Right atrium auricular region (tissue), 2 donors: ENCODE measurements around the gene CEP120. TPM values are rescaled to one million over a fixed set of nuclear protein-coding genes. Genes with fewer than 3 reads are reported as not detected.
"Not testable (repeated sequence)": the region's sequence is repeated elsewhere in the genome, so short reads cannot be mapped to it uniquely, and the experiment has no call there.

Experiments used
- DNase-seq: peaks from one replicate; pipeline ENCODE4 v3.0.0-alpha.2; 2019; ENCODE audit warnings: low spot score
- H3K27ac ChIP-seq, 2 donors: fragments of 200-600 bp; sonication (generic); 1 replicate in 1 of 2; 2 replicates in 1 of 2; pipeline ENCODE4 v1.5.1; 2016 to 2019
- H3K27me3 ChIP-seq, 2 donors: fragments of 200-600 bp; sonication (generic); one replicate each; pipeline versions ENCODE4 v1.5.1 to v1.6.0; 2017 to 2019
- H3K36me3 ChIP-seq: fragments of 200-600 bp; sonication (generic); one replicate; pipeline ENCODE4 v1.5.1; 2016
- H3K4me1 ChIP-seq, 2 donors: fragments of 200-600 bp; sonication (generic); one replicate each; pipeline versions ENCODE4 v1.5.1 to v1.6.0; 2017 to 2019
- H3K4me3 ChIP-seq, 2 donors: fragments of 200-600 bp; sonication (generic); 1 replicate in 1 of 2; 2 replicates in 1 of 2; pipeline ENCODE4 v1.5.1; 2017 to 2019; ENCODE audit warnings: mild to moderate bottlenecking in 1 of 2, moderate library complexity in 1 of 2
- H3K9me3 ChIP-seq, 2 donors: fragments of 200-600 bp; sonication (generic); one replicate each; pipeline ENCODE4 v1.5.1; 2019
- total RNA-seq, 2 donors: library from RNA; depleted of rRNA; stranded (reverse); fragments of >200 nt; gene quantifications; one replicate each; pipeline ENCODE4 v1.1.0, GENCODE V29; 2016
- TF ChIP-seq, protein P1 (sequence below), 2 donors: fragments of 200-600 bp; sonication (generic); IDR thresholded peaks; one replicate each; pipeline ENCODE4 v1.5.1; 2019; ENCODE audit warnings: antibody characterized with exemption in 2 of 2

The CEP120 gene
- total RNA-seq = 10 to 100 TPM; 11.1 to 11.8 TPM

DNA sequence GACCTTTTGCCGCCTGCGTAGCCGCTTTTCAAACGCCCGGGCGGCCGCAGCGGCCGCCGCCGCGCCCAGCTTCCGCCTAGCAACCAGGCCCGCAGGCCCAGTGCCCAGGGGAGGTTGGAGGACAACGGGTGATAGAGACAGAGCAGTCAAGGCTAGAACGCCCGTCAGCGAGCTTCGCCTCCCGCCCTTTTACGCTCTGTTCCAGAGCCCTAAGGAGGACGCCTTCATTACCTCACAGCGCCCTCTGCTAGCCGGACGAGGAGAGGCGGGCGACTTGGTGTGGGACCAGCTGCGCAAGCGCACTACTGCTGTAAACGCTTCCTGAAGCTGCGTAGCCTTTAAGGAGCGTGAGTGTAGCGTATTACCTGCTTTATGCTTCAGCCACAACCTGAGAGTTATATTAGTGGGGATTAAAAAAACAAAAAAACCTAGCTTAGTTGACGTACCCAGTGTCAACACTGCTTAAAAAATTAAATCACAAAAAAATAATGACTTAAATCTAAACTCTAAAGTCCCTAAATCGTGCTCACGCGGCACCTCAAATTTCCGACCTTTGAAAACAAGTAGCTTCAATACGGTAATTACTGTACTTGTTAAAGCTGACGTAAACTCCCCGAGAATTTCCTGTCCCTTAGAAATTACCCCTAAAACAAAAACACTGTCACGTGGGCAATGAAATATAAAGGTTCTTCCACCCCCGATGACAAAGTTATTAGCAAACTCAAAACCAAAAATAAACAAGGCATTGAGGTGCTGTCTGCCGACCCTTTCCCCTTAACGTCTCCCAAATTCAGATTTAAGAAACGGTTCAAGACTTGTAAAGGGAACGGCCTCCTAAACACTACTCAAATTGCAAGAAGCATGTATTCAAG, at the start of gene CEP120:
Gene CEP120 (minus strand): TSS at position 126 of the 872 bp plus-strand sequence. CDS start 405 bp downstream, outside the sequence.
- Histone ChIP-seq H3K36me3 (no peaks in the 10 kb centered on the region), H3K9me3 (no peaks in the 10 kb centered on the region), H3K27me3 (no peaks in the 10 kb centered on the region), H3K27ac (peak within 1 kb of the TSS; percentile 87 to 89), H3K4me1 (peaks cover 0 to 12% of the 10 kb centered on the region in 2 donors), H3K4me3 (peak within 1 kb of the TSS; percentile 63 to 79)
- TF ChIP-seq, protein P1, sequence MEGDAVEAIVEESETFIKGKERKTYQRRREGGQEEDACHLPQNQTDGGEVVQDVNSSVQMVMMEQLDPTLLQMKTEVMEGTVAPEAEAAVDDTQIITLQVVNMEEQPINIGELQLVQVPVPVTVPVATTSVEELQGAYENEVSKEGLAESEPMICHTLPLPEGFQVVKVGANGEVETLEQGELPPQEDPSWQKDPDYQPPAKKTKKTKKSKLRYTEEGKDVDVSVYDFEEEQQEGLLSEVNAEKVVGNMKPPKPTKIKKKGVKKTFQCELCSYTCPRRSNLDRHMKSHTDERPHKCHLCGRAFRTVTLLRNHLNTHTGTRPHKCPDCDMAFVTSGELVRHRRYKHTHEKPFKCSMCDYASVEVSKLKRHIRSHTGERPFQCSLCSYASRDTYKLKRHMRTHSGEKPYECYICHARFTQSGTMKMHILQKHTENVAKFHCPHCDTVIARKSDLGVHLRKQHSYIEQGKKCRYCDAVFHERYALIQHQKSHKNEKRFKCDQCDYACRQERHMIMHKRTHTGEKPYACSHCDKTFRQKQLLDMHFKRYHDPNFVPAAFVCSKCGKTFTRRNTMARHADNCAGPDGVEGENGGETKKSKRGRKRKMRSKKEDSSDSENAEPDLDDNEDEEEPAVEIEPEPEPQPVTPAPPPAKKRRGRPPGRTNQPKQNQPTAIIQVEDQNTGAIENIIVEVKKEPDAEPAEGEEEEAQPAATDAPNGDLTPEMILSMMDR (IDR thresholded peaks at IDR 0.05) = peak; percentile 67 to 82
- peak; percentile 97 for DNase-seq

DNA sequence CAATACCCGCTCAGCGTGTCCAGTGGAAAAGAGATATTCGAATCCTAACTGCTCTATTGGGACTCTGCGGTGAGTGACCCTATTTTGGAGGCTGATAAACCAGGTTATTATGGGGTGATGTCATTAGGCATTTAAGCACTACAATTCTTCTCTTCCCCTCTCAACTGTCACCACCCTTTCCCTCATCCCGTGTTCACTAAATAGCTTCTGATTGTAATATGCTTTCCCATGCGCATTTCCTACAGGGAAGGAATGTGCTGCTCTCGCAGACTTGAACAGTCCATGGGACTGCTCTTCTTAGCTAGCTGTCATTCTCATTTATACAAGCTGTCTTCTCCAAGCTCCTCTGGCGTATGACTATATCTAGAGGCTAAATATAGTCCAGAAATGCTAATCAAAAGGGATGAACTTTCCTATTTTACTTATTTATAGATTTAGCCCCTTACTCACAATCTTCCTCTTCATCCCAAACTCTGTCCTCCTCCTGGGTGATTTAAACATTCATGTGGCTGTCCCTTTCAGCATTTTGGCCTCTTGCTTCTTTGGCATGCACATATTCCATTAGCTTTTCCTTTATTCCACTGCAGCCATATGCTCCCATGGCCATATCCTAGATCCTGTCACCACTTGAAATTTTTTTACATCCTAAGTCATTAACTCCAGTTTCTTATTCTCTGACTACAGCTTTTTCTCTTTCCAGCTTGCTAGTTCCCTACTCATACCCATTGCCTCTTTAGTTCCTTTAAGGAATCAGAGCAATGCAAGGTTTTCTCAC, 49.1 kb upstream of the CEP120 start:
- no peak for DNase-seq
- H3K9me3 ChIP-seq = no peaks in the 10 kb centered on the region
- H3K27me3 ChIP-seq = no peaks in the 10 kb centered on the region
- no peak overlapping the region for H3K27ac ChIP-seq
- no peak overlapping the region for H3K4me3 ChIP-seq
- no peaks in the 10 kb centered on the region for H3K36me3 ChIP-seq
- no peaks in the 10 kb centered on the region for H3K4me1 ChIP-seq
- TF ChIP-seq, protein P1 (IDR thresholded peaks at IDR 0.05) = no peak

DNA sequence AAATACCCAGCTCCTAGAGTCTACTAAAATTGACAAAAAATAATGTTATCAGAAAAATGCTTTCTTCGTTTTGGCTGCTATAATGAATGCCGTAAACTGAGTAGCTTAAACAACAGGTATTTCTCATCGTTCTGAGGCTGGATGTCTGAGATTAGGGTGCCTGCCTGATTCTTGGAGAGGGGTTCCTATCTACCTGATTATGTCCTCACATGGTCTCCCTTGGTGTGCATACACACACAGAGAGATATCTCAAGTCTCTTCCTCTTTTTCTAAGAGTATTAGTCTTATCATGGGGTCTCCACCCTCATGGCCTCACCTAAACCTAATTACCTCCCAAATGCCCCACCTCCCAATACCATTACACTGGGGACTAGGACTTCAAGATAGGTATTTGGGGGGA, 48.2 kb upstream of the CEP120 start:
- H3K9me3 ChIP-seq = no peaks in the 10 kb centered on the region
- no peaks in the 10 kb centered on the region for H3K27me3 ChIP-seq
- H3K36me3 ChIP-seq = no peaks in the 10 kb centered on the region
- TF ChIP-seq, protein P1 (IDR thresholded peaks at IDR 0.05) = no peak
- DNase-seq = no peak
- no peak overlapping the region for H3K27ac ChIP-seq
- no peaks in the 10 kb centered on the region for H3K4me1 ChIP-seq
- H3K4me3 ChIP-seq = no peak overlapping the region

GRCh38 chr5:123466839-123467238, 43.6 kb upstream of the CEP120 start:
- not testable (repeated sequence) for DNase-seq, H3K4me1 ChIP-seq, H3K4me3 ChIP-seq, H3K27ac ChIP-seq, H3K36me3 ChIP-seq, H3K27me3 ChIP-seq, H3K9me3 ChIP-seq

DNA sequence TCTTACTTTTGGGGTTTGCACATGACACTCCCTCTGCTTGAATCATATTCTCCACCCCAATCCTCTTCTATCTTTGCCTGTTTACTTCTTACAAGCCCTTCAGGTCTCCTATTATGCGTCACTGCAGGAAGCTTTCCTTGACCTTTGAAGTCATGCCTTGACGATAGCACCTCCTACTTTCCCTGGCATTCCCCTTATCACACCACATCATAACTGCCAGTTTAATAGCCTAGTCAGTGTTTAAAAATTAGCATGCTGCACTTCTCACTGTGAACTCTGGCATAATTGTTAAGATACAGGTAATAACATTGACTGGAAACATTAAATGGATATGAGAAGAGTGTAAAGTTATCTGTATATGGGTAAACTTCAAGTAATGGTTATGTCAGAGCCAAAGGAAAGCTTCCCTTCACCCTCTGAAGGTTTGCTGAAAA, 37.1 kb upstream of the CEP120 start:
- no peaks in the 10 kb centered on the region for H3K27me3 ChIP-seq
- no peaks in the 10 kb centered on the region for H3K36me3 ChIP-seq

DNA sequence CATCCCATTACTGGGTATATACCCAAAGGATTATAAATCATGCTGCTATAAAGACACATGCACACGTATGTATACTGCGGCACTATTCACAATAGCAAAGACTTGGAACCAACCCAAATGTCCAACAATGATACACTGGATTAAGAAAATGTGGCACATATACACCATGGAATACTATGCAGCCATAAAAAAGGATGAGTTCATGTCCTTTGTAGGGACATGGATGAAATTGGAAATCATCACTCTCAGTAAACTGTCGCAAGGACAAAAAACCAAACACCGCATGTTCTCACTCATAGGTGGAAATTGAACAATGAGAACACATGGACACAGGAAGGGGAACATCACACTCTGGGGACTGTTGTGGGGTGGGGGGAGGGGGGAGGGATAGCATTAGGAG, 35.8 kb upstream of the CEP120 start:
- H3K27ac ChIP-seq, H3K27me3 ChIP-seq, DNase-seq, H3K4me1 ChIP-seq, H3K4me3 ChIP-seq, H3K36me3 ChIP-seq, H3K9me3 ChIP-seq: not testable (repeated sequence)

More for the DNA sequence above, 37.1 kb upstream of the CEP120 start:
- Histone ChIP-seq H3K9me3 (no peaks in the 10 kb centered on the region), H3K4me3 (no peak overlapping the region), H3K4me1 (no peaks in the 10 kb centered on the region), H3K27ac (no peak overlapping the region)
- TF ChIP-seq, protein P1 (IDR thresholded peaks at IDR 0.05) = no peak
- DNase-seq = no peak
